HepG2 (cell line): ENCODE measurements around the gene TAF1B. TPM values are rescaled to one million over a fixed set of nuclear protein-coding genes. Genes with fewer than 3 reads are reported as not detected.

Experiments
- AHR ChIP-seq: IDR thresholded peaks from 2 replicates; pipeline ENCODE4 v1.6.1; 2018; ENCODE audit warnings: missing genetic modification reagents, missing compliant biosample characterization
- ETV5 ChIP-seq: IDR thresholded peaks from 2 replicates; pipeline ENCODE4 v1.6.1; 2018; ENCODE audit warnings: missing biosample characterization, missing genetic modification reagents, inconsistent platforms, borderline replicate concordance
- GATAD1 ChIP-seq: IDR thresholded peaks from 2 replicates; pipeline ENCODE4 v1.6.1; 2016; ENCODE audit warnings: missing genetic modification reagents, missing compliant biosample characterization
- HNF4G ChIP-seq, 2 experiments: sonication (generic) in 1 of 2; formaldehyde crosslinking in 1 of 2; IDR thresholded peaks; 2 replicates each; pipeline versions ENCODE4 v1.4.0 to v1.6.1; 2011 to 2020; ENCODE audit warnings: borderline replicate concordance in 2 of 2, low read depth in 2 of 2, mild to moderate bottlenecking in 2 of 2, low read length in 1 of 2, missing genetic modification reagents in 1 of 2, moderate library complexity in 1 of 2
- HNRNPK ChIP-seq: fragments of 200-400 bp; formaldehyde crosslinking; IDR thresholded peaks from 2 replicates; pipeline ENCODE4 v1.6.1; 2018; ENCODE audit warnings: low read length, low read depth, moderate library complexity, mild to moderate bottlenecking; ENCODE audit not compliant: poor library complexity, severe bottlenecking
- HOXD1 ChIP-seq: sonication (generic); formaldehyde crosslinking; IDR thresholded peaks from 2 replicates; pipeline ENCODE4 v1.5.0; 2020; ENCODE audit warnings: missing genetic modification reagents
- KLF16 ChIP-seq, 2 experiments: sonication (generic) in 1 of 2; formaldehyde crosslinking in 1 of 2; IDR thresholded peaks; 2 replicates each; pipeline versions ENCODE4 v1.6.1 to v1.8.0; 2016 to 2023; ENCODE audit warnings: missing genetic modification reagents in 2 of 2, missing compliant biosample characterization in 1 of 2
- KLF6 ChIP-seq: IDR thresholded peaks from 2 replicates; pipeline ENCODE4 v1.8.0; 2016; ENCODE audit warnings: missing biosample characterization, missing genetic modification reagents
- PHF8 ChIP-seq: sonication (generic); formaldehyde crosslinking; IDR thresholded peaks from 2 replicates; pipeline ENCODE4 v1.5.0; 2020; ENCODE audit warnings: missing genetic modification reagents
- RXRB ChIP-seq: IDR thresholded peaks from 2 replicates; pipeline ENCODE4 v1.6.1; 2016; ENCODE audit warnings: borderline replicate concordance, missing genetic modification reagents, missing compliant biosample characterization
- SNAPC2 ChIP-seq: sonication (generic); formaldehyde crosslinking; IDR thresholded peaks from 2 replicates; pipeline ENCODE4 v1.8.1; 2022; ENCODE audit warnings: mild to moderate bottlenecking, missing genetic modification reagents
- TAF1 ChIP-seq: sonication (generic); formaldehyde crosslinking; IDR thresholded peaks from 2 replicates; pipeline ENCODE4 v1.4.0; 2020; ENCODE audit warnings: missing genetic modification reagents
- TBP ChIP-seq: sonication (generic); formaldehyde crosslinking; IDR thresholded peaks from 2 replicates; pipeline ENCODE4 v1.5.0; 2020; ENCODE audit warnings: missing genetic modification reagents
- YEATS4 ChIP-seq: sonication (generic); formaldehyde crosslinking; IDR thresholded peaks from 2 replicates; pipeline ENCODE4 v1.4.0; 2020; ENCODE audit warnings: missing genetic modification reagents, borderline replicate concordance
- ZNF546 ChIP-seq: sonication (generic); formaldehyde crosslinking; conservative IDR thresholded peaks from 2 replicates; pipeline ENCODE4 v1.8.1; 2023; ENCODE audit warnings: mild to moderate bottlenecking, missing genetic modification reagents
- ZNF766 ChIP-seq: sonication (generic); formaldehyde crosslinking; IDR thresholded peaks from 2 replicates; pipeline ENCODE4 v1.5.0; 2020; ENCODE audit warnings: missing genetic modification reagents, borderline replicate concordance
- ZNF816 ChIP-seq: sonication (generic); formaldehyde crosslinking; IDR thresholded peaks from 2 replicates; pipeline ENCODE4 v1.8.0; 2022; ENCODE audit warnings: missing genetic modification reagents, mild to moderate bottlenecking, borderline replicate concordance
- ZSCAN21 ChIP-seq: sonication (generic); formaldehyde crosslinking; IDR thresholded peaks from 2 replicates; pipeline ENCODE4 v1.8.0; 2022; ENCODE audit warnings: mild to moderate bottlenecking, missing genetic modification reagents, moderate library complexity, borderline replicate concordance
- polyA plus RNA-seq, 8 experiments: library from polyadenylated mRNA; depleted of rRNA in 3 of 8; stranded (reverse) in 7 of 8; unstranded in 1 of 8; fragments of >200 nt; fragmentation: Illumina TruSeq in 4 of 8; extraction: Trizol in 4 of 8; gene quantifications; 2 replicates each; pipeline versions ENCODE4 v1.2.1 to v1.2.3, GENCODE V29; 2011 to 2016; ENCODE audit warnings: low read depth in 4 of 8, missing spikeins in 1 of 8, mixed read lengths in 1 of 8; ENCODE audit not compliant: insufficient read depth in 1 of 8
- total RNA-seq, 5 experiments: library from RNA; depleted of rRNA; stranded (reverse); fragments of >200 nt; fragmentation: Illumina TruSeq; extraction: Trizol; gene quantifications; 2 replicates each; pipeline ENCODE4 v1.2.3, GENCODE V29; 2016; ENCODE audit warnings: low read depth in 1 of 5
- TF ChIP-seq, protein P1 (sequence below): sonication (generic); formaldehyde crosslinking; conservative IDR thresholded peaks from 2 replicates; pipeline ENCODE4 v1.4.0; 2020; ENCODE audit warnings: mild to moderate bottlenecking, missing genetic modification reagents, moderate library complexity
- TF ChIP-seq, protein P2 (sequence below): sonication (generic); formaldehyde crosslinking; IDR thresholded peaks from 2 replicates; pipeline ENCODE4 v1.5.1; 2020; ENCODE audit warnings: missing genetic modification reagents, mild to moderate bottlenecking, borderline replicate concordance
- TF ChIP-seq, protein P3 (sequence below): sonication (generic); formaldehyde crosslinking; conservative IDR thresholded peaks from 2 replicates; pipeline ENCODE4 v1.8.0; 2022; ENCODE audit warnings: mild to moderate bottlenecking, moderate library complexity, missing genetic modification reagents

Gene TAF1B
- total and polyA plus RNA-seq, 2 of the 13 experiments (the other 11 are each of a cell fraction or from before 2014, with no cell fraction given), result 13.3 to 27.7 TPM

DNA sequence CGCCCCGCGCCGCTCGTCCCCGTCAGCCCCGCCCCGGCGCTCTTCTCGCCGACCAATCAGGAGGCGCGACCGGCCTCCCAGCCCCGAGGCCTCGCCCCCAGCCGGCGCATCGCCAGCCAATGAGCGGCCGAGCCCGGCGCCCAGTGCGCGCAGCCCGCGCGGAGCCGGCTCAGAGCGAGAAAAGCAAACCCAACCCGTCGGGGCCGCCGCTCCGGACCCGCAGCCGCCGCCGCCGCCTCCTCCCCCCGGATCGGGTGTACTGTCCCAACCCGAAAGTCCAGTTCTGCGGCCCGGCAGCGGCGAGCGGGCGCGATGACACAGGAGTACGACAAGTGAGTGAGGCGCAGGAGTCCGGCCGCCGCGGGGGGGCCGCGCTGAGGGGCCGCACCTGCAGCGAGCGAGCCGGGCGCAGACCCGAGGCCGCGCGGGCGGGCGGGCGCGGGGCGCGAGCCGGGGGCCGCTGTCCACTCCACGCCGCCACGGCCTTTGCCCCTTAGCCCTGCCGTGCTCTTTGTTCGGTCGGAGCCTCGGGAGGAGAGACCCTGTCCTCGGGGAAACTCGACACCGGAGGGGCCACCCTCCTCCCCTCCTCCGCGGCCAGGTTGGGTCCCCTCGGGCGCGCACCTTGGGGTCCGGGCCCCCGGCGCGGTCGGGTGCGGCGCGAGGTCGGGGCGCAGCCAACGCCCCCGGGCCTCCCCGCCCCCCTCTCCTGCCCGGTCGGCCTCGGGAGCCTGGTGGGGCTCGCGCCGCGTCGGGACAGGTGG is 108.4 kb downstream of the TAF1B start, which contains the start of gene GRHL1 (continued):
- TF ChIP-seq AHR (CRISPR knock-in tag) (0 out of 2 replicates have a peak, but pooled peaks have one; percentile 30), KLF16 (CRISPR knock-in tag; IDR thresholded peaks at IDR 0.05) (0 out of 4 replicates have a peak, but pooled peaks of 1 of the 2 experiments have one; percentile 52), SNAPC2 (CRISPR knock-in tag) (0 out of 2 replicates have a peak, but pooled peaks have one; percentile 60), ZNF766 (0 out of 2 replicates have a peak, but pooled peaks have one; percentile 40), ETV5 (0 out of 2 replicates have a peak, but pooled peaks have one; percentile 15), ZNF546 (0 out of 2 replicates have a peak, but pooled peaks have one; percentile 38), ZSCAN21 (CRISPR knock-in tag) (peak; percentile 33; the same call in 1 of the 2 replicates), YEATS4 (CRISPR knock-in tag) (peak; percentile 77), HOXD1 (CRISPR knock-in tag) (peak; percentile 21; the same call in 1 of the 2 replicates), HNF4G (IDR thresholded peaks at IDR 0.05; ENCODE audit: borderline replicate concordance, low read depth, low read length) (no peak; the same call in 1 of the 2 replicates), HNF4G (CRISPR knock-in tag; IDR thresholded peaks at IDR 0.05; ENCODE audit: borderline replicate concordance, low read depth) (peak; percentile 9; the same call in 1 of the 2 replicates), PHF8 (CRISPR knock-in tag) (peak; percentile 84), TBP (CRISPR knock-in tag) (no peak), TAF1 (peak; percentile 66), GATAD1 (CRISPR knock-in tag) (no peak), HNRNPK (peak; percentile 23), ZNF816 (no peak), KLF6 (CRISPR knock-in tag) (peak; percentile 47; the same call in 1 of the 2 replicates), RXRB (0 out of 2 replicates have a peak, but pooled peaks have one; percentile 30)
- TF ChIP-seq, protein P1, sequence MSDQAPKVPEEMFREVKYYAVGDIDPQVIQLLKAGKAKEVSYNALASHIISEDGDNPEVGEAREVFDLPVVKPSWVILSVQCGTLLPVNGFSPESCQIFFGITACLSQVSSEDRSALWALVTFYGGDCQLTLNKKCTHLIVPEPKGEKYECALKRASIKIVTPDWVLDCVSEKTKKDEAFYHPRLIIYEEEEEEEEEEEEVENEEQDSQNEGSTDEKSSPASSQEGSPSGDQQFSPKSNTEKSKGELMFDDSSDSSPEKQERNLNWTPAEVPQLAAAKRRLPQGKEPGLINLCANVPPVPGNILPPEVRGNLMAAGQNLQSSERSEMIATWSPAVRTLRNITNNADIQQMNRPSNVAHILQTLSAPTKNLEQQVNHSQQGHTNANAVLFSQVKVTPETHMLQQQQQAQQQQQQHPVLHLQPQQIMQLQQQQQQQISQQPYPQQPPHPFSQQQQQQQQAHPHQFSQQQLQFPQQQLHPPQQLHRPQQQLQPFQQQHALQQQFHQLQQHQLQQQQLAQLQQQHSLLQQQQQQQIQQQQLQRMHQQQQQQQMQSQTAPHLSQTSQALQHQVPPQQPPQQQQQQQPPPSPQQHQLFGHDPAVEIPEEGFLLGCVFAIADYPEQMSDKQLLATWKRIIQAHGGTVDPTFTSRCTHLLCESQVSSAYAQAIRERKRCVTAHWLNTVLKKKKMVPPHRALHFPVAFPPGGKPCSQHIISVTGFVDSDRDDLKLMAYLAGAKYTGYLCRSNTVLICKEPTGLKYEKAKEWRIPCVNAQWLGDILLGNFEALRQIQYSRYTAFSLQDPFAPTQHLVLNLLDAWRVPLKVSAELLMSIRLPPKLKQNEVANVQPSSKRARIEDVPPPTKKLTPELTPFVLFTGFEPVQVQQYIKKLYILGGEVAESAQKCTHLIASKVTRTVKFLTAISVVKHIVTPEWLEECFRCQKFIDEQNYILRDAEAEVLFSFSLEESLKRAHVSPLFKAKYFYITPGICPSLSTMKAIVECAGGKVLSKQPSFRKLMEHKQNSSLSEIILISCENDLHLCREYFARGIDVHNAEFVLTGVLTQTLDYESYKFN (CRISPR knock-in tag), result peak; percentile 36; the same call in 1 of the 2 replicates
- TF ChIP-seq, protein P2, sequence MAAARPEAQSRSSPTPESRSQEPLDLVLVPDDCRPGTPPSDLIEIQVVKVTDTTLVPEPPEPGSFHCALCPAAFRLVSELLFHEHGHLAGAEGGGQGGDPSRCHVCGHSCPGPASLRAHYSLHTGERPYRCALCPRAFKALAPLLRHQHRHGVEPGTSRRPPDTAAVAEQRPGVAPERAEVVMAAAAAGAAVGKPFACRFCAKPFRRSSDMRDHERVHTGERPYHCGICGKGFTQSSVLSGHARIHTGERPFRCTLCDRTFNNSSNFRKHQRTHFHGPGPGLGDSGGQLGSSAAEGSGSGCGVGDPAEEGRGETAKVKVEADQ (CRISPR knock-in tag), result peak; percentile 45; the same call in 1 of the 2 replicates
- TF ChIP-seq, protein P3, sequence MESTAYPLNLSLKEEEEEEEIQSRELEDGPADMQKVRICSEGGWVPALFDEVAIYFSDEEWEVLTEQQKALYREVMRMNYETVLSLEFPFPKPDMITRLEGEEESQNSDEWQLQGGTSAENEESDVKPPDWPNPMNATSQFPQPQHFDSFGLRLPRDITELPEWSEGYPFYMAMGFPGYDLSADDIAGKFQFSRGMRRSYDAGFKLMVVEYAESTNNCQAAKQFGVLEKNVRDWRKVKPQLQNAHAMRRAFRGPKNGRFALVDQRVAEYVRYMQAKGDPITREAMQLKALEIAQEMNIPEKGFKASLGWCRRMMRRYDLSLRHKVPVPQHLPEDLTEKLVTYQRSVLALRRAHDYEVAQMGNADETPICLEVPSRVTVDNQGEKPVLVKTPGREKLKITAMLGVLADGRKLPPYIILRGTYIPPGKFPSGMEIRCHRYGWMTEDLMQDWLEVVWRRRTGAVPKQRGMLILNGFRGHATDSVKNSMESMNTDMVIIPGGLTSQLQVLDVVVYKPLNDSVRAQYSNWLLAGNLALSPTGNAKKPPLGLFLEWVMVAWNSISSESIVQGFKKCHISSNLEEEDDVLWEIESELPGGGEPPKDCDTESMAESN (CRISPR knock-in tag), result peak; percentile 63; the same call in 1 of the 2 replicates
